Activated CD8-positive, alpha-beta memory T cell treated with anti-CD3 and anti-CD28 coated beads for 1 hour (primary cell): Measurements from ENCODE around the gene ATP6V1C2.
"Not testable (repeated sequence)": the region's sequence is repeated elsewhere in the genome, so short reads cannot be mapped to it uniquely, and the experiment has no call there.

Source experiments
- DNase-seq, 2 donors: peaks; one replicate each; pipeline ENCODE4 v3.0.0-alpha.2; 2020; ENCODE audit warnings: low read depth in 1 of 2; ENCODE audit errors: extremely low read depth in 1 of 2

ATP6V1C2 gene

DNA sequence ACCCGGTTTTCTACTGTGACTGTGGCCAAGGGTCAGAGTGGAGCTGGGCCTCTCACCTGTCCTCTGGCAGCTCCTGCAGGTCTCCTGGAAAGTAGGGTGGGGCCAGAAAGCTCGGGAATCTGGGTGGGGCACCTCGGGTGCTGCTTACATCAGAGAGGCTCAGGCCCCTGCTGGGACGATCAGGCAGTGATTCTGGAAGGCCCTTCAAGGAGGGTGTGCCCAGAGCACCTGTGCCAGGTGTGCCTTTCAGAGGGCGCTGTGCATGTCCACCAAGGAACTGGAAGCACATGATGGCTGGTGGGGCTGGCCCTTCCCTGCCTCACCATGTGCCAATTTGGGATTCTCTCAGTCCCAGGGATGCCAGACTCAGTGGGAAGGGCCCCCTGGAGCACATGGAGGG, 44.0 kb downstream of the ATP6V1C2 start:
- DNase-seq, result no peak

DNA sequence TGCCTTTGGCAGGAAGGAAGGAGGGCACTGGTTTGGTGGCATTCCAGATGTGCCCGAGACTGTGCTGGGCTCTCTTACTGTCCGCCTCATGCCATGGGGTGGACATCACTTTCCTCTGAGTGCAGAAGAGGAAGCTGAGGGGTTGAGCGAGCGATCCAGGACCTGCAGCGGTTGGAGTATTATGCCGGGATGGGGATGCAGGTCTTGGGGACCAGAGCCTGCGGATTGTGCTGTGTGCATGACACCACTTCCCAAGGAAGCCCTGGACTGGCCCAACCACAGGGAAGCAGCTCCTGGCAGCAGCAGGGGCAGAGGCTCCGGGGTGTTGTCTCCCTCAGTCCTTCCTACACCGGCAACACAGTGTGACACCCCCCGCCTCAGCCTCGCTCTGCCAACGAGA, 44.5 kb downstream of the ATP6V1C2 start:
- no peak for DNase-seq

DNA sequence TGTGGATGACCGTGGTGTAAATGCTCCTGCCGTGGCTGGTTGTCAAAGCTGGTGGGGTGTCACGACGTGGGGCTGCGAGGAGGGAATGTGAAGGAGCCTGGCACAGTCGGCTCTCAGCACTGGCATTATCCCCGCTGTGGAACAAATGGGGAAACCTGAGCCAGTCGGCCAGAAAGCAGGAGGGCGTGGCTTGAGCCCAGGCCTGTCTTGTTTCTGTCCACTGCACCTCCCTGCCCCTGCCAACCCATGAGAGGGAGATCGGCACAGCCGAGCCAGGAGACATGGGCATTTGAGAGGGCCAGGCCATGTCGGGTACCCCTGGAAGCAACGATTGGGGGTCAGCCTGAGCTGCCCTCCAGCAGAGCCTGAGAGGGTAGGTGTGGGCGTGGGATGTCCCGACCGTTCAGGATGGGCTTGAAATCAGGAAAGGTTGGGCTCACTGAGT, 46.7 kb downstream of the ATP6V1C2 start:
- no peak for DNase-seq

DNA sequence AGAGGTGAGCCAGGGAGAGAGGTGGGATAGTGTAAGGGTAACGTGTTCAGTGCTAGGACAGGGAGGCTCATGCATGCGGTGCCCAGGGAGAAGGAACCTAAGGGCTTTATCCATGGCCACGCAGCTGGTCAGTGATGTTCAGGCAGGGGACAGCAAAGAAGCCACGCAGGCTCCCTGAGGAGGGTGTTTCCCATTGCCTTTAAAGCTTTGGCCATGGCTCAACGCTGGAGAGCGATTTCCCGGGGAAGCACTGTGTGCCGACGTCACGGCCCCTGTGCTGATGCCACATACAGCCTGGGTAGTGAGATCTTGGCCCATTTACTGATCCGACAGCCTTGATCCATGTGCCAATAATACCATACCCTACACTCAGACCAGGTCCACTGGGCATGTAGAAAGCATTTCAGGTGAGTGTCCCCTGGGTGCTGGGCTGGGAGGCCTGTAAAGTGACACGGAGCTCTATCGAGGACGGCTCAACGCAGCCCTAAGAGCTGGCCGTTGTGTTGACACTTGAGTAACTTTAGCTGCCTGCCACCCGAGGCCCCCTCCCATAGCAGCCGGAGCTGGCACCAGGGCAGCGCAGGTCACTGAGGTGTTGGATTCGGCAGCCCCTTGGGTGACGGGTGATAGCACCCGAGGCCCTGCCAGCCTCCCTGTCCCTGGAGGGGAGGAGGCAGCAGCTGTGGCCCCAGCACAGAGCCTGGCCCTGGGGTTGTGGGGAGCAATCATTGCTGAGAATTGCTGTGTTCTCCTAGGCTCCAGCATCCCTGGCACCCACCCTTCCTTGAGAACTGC, 49.7 kb downstream of the ATP6V1C2 start:
- DNase-seq, result no peak

DNA sequence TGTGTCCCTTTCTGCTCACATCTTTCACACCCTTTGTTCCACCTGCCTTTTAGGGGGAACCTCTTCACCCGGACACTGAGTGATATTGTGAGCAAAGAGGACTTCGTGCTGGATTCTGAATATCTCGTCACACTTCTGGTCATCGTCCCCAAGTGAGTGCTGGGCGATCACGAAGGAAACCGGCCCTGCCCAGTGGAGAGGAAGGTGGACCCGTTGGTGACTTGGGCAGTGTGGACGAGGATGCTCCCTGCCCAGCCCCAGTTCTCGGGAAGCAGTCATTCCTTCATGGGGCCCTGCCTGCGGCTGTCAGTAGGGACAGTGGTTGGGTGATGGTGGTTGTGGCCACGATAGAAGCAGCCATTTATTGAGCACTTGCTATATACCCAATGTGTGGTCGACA, 50.4 kb downstream of the ATP6V1C2 start:
- no peak for DNase-seq

DNA sequence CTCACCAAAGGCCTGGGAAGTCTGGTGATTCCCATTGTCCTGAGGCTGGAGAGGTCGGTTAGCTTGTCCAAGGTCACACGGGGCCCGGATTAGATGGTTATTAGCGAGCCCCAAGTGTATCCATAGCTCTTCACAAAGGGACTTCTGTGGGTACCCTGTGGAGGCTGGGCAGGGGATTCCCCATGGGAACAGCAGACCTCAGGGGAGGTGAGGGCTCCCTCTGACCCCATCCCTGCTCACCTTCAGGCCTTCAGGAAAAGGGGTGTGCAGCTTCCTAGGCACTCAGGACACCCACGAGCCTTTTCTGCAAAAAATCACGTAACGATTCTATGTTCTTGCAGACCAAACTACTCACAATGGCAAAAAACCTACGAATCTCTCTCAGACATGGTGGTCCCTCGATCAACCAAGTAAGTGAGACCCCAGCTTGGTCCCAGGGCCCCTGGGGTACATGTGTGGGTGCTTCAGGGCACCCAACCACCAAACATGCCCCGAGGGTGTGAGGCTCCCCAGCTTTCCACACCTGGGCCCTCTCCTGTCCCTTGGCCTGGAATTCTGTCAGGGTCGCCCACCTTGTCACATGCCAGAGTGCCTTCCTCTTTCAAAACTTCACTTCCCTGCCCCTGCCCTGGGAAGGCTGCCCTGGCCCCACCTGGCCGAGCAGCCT, 50.9 kb downstream of the ATP6V1C2 start:
- no peak for DNase-seq

DNA sequence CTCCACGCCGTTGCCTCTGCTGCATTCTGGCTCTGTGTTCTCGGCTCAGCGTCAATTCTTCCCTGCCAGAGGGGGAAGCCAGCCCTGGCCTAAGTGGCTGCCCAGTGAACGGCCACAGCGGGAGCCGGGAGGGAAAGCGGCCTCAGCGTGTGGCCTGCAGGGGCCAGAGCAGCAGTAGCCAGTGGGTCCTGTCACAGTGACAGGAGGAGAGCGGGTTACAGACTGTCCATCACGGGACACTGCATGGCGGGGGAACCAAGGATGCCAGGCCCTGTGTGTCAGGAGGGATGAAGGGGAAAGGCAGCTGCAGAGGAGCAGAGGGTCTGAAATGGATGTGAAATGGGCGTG, 51.4 kb downstream of the ATP6V1C2 start:
- DNase-seq, result no peak

DNA sequence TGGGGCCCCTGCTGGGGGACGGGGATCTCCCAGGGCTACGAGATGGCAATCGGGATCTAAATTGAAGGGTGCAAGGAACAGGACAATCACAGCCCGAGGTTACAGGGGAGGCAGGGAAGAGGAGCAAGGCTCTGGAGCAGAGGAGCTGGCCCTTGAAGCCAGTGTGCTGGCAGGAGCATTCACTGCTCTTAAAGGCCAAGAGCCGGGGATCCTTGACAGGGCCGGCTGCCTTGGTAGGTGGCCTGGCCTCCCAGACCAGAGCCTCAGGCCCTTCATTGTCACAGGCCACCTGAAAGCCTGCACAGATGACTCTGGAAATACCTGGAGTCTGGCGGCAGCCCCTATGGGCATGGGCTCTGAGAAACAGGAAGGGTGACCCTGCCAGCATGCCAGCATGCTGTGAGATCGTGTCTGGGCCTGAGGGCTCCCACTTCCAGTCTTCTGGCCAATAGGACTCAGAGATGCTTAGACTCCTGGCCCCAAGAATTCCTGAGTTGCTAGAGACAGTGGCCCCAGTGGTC, 52.5 kb downstream of the ATP6V1C2 start:
- no peak for DNase-seq

DNA sequence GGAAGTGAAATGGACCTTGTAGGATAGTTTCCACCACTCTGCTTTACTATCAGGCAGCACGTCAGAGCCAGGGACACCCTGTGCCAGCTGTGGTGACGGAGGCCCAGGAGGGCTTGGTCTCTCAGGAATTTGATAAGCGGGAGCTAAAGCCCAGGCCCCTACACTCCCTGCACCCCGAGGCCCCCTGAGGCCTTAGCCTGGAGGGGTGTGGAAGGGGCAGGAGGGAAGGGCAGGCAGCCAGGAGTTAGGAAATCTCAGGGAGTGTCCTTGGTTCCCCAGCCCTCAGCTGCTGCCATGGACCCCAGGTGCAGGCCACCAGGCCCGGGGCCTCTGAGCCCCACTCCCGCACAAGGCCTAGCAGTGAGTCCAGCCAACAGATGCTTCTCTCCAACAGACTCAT, 53.0 kb downstream of the ATP6V1C2 start:
- DNase-seq, result no peak

DNA sequence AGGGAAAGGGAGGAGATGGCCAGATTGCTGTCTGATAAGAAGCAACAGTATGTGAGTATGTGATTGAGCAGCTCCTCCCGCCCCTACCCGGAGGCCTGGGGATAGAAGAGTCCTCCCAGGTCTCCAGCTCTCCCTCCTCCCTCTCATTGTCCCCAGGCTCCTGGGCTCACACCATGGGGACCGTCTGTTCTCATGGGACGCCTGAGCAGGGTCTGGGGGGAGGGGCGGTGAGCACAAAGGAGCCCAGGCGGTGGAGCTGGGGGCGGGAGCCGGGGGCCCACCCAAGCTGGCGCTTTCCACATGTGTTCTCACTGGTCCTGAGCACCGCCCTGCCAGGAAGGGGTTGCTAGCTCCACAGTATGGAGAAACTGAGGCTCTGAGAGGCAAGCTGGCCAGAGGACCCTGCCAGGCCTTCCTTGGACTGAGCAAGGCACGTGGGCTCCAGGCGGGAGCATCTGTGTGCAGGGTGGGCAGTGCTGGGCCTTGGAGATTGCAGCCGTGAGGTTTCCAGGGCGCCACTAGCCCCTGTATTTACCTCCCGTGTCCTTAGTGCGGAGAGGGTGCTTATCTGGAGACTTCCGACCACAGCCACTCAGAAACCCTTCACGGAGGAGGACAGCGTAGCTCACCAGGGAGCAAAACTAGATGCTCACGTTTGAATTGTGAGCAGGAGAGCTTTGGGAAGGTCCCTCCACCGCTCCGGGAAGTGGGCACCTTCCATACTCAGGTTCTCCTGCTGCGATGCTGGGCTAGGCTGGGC, 53.8 kb downstream of the ATP6V1C2 start:
- DNase-seq, result no peak

DNA sequence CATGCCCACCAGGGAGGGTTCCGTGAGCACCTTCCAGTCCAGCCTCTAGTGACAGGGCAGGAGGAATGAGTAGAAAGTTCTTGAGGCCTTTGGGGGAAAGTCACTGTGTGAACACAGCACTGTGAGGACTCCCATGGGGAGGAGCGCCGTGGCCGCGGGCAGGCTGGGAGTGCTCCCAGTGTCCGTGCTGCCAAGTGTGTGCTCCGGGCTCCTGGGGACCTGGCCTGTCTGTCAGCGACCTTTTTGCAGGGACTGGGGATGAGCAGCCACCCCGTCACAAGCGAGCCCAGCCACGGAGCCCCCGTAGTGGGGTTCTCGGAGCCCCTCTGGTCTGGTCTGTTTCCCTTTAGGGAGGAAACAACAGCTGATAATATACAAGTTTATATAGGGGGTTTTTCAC, 54.4 kb downstream of the ATP6V1C2 start:
- no peak for DNase-seq

DNA sequence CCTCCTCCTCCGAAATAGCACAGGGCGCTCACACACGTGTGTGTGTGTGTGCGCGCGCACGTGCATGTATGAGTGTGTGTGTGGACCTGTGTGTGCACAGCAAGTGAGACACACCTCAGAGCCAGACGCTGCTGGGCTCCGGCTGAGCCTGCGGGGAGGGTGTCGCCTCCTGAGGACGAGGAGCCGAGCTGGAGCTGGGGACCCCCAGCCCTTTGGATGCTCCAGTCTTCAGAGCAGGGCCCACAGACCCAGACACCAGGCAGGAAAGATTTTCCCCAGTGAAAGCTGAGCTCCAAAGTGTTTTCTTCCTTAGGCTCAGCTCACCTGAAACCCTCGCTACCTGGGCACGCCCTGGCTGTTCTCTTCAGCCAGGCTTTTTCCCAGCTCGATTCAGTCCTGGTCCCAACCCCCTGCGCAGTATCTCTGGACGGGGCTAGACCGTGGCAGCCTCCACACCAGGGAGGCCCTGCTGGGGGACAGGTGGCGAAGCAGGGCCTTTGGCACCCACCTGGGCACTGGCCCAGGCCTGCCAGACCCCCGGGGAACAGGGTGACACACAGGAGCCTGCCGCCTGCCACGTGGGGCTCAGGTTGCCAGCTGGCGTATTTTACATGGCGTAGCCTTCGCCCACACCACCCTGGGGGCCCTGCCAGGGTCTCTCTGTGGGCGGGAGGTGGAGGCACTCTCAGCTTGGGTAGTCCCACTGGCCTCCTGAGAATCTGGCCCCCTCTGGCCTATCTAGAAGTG, 55.0 kb downstream of the ATP6V1C2 start:
- no peak for DNase-seq

DNA sequence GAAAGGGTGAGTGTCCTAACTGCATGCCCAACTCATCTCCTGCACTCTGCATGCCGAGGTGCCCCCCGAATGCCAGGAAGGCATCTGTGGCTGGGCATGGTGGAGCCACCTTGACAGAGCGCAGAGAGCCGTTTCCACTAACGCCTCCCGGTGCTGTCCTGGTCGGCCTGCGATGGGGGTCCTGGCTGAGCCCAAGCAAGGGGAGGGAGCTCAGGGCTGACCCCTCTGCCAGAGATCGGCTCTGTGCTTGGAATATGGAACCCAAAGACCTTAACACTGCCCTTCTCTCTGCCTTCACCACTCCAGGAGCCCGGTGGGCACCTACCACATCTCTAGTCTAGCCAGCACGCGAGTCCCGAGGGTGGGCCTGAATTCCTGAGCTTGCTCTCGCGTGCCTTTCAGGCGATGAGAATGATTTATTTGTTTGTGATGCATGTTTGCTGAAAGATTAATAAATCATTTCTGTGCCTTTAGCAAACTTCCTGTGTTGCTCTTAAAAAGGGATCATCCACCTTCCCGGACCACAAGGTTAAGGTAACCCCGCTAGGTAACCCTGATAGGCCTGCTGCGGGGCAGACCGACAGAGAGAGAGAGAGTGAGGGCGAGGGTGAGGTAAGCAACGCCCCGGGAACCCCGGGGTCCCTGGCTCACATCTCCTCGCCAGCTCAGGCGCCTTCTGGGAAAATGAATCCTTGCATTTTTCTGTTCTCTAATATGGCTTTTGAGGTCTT, 55.8 kb downstream of the ATP6V1C2 start:
- no peak for DNase-seq

DNA sequence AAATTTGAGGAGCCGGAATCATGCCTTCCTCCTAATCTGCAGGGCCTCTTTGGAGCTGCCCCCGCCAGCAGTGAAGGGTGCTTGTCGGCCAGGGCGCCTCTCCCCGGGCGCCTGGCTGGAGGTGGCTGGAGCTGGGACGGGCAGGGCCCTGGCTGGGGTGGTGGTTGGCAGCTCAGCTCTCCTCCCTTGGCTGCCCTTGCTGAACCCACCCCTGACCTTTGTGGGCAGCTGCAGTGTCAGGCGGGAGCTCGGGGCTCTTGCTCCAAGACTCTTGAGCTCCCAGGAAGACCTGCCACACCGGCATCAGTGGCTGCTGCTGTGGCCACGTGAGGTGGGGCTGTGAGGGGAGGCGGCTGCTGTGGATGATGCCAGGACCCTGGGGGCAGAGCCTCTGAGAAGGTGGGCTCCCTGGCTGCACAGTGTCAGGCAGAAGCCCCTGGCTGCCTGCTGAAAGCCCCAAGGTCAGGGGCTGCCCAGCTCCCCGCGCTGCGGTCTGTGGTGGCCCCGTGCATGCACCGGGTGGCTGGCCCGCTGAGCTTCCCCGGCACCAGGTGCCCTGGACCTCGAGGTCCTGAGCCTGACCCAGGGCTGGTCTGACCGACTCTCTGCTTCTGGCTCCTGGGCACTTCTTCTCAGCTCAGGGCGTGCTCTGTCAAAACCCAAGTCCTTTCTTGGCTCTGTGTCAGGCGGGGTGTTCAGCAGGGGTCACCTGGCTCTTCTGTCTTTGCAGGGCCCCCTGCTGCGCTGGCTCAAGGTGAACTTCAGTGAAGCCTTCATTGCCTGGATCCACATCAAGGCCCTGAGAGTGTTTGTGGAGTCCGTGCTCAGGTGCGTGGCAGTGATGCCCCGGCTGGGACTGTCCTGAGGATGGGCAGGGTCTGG, 56.7 kb downstream of the ATP6V1C2 start:
- DNase-seq, result no peak

DNA sequence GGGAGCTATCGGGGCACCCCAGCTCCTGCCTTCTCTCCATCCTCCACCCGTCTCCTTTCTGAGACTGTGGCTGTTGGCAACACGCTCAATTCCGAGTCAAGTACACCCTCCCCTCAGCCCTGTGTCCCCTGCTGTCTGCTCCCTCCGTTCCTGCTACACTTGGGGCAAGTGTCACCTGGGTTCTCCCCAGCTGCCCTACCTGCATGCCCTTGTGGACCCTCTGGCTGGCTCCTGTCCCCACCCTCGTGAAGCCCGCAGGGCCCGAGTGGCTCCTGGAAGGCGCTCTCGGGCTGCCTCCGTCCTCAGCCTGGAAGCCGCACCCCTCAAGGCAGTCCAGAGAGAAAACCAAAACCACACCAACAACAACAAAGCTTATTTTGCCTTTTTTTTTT, 57.3 kb downstream of the ATP6V1C2 start:
- DNase-seq, result no peak

DNA sequence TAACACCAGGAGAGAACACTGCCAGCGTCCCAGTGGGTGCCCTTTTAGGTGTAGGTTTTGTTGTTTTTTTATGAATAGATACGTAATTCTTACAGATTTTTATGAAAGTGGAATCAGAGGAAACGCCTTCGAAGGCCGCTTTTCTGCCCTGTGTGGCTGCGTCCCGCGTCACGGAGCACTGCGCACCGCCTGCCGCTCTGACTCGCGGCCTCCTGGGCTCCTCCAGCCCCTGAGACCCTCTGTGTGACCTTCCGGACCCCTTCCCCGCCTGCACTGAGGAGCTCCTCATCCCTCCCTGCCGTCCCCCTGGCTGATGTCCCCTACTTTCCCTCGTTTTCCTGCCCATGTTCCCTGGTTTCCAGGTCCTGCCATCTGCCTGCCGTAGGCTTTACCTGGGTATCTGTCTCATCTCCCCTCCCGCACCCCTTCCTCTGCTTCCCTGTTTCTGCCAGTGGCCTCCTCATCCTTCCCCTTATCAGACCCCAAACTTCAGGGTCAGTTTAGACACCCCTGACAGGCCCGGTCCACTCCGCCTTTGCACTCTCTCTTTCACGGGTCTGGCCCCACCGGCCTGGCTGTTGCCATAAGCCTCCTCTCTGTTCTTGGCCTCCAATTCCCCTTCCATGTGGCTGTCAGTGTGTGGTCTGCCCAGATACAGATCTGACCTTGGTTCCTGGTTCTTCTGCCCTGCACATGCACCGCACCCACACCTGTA, 58.5 kb downstream of the ATP6V1C2 start:
- DNase-seq, result no peak

DNA sequence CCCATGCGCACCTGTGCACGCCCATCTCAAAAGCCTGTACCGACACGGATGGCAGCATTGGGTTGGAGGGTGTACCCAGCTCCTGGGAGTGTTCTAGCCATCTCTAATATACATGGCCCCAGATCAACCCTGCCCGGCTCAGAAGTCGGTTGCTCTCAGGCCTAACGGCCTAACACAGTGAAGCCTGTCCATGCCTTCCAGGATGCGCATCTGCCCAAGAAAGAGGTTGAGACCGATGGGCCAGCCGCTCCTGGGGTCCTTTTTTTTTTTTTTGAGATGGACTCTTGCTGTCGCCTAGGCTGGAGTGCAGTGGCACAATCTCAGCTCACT, 59.0 kb downstream of the ATP6V1C2 start:
- DNase-seq, result no peak

DNA sequence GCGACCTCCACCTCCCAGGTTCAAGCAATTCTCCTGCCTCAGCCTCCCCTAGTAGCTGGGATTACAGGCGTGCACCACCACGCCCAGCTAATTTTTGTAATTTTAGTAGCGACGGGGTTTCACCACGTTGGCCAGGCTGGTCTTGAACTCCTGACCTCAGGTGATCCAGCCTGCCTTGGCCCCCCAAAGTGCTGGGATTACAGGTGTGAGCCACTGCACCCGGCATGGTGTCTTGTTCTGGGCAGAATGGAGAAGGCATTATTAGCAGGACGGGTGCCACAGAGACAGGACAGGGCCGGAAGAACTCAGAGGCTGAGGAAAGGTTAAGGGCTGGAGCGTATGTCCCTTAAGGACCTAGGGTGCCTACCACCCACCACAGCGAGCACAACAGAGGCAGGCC, 59.4 kb downstream of the ATP6V1C2 start:
- DNase-seq, result not testable (repeated sequence)

DNA sequence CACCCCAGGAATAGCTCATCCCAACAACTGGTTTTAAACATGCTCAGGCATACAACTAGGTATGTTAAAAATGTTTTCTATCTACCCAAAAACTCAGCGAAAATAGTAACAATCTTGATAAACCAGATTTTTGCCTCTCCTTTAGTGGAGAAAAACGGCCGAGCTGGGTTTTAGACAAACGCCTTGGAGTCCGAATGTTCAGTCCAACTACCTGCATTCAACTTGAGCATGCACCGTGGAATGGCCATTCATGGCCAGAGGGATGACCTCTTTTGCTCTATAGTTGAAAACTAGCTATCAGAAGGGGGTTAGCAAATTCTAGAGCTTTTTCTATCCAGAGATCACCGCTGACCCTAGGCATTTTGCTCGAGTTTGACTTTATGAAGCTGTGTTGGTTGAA, 60.3 kb downstream of the ATP6V1C2 start:
- no peak for DNase-seq
